ENCODE results near the gene TMEM130.
A peak's percentile ranks its signal among the peaks of the same experiment; 100 is the strongest.
"Not testable (repeated sequence)": the region's sequence is repeated elsewhere in the genome, so short reads cannot be mapped to it uniquely, and the experiment has no call there.

The TMEM130 gene

GRCh38 chr7:98877692-98878364 lies 8.0 kb upstream of the TMEM130 start:
- peak; percentile 54 for DNase-seq

GRCh38 chr7:98877146-98877545 lies 7.3 kb upstream of the TMEM130 start:
- DNase-seq = no peak

GRCh38 chr7:98875501-98875900 lies 5.7 kb upstream of the TMEM130 start:
- no peak for DNase-seq

GRCh38 chr7:98874942-98875341 lies 5.1 kb upstream of the TMEM130 start:
- DNase-seq = no peak

- DNase-seq = not testable (repeated sequence)
Measured at GRCh38 chr7:98873610-98874009, 3.8 kb upstream of the TMEM130 start.

GRCh38 chr7:98872328-98872924 lies 2.6 kb upstream of the TMEM130 start:
- no peak for DNase-seq

- DNase-seq = no peak
Measured at GRCh38 chr7:98870807-98871491, 1.1 kb upstream of the TMEM130 start.

GRCh38 chr7:98870121-98870651 lies 372 bp upstream of the TMEM130 start:
- peak; percentile 50 for DNase-seq

- DNase-seq = no peak
Measured at GRCh38 chr7:98869027-98869596, 702 bp downstream of the TMEM130 start.

GRCh38 chr7:98868450-98868849 lies 1.4 kb downstream of the TMEM130 start:
- DNase-seq = no peak

GRCh38 chr7:98866765-98867164 lies 3.0 kb downstream of the TMEM130 start:
- peak; percentile 32 for DNase-seq

- DNase-seq = no peak
Measured at GRCh38 chr7:98866351-98866750, 3.5 kb downstream of the TMEM130 start.

GRCh38 chr7:98864731-98865453 lies 4.9 kb downstream of the TMEM130 start:
- DNase-seq = no peak

GRCh38 chr7:98863601-98864000 lies 6.2 kb downstream of the TMEM130 start:
- no peak for DNase-seq

GRCh38 chr7:98862716-98863420 lies 6.9 kb downstream of the TMEM130 start:
- no peak for DNase-seq

GRCh38 chr7:98862203-98862602 lies 7.6 kb downstream of the TMEM130 start:
- no peak for DNase-seq

GRCh38 chr7:98860071-98860470 lies 9.7 kb downstream of the TMEM130 start:
- DNase-seq = no peak

GRCh38 chr7:98855610-98856422 lies 14.0 kb downstream of the TMEM130 start:
- DNase-seq = no peak

GRCh38 chr7:98852826-98853225 lies 17.0 kb downstream of the TMEM130 start:
- DNase-seq = no peak

GRCh38 chr7:98848918-98849317 lies 20.9 kb downstream of the TMEM130 start:
- DNase-seq = no peak

GRCh38 chr7:98842552-98842951 lies 27.3 kb downstream of the TMEM130 start:
- DNase-seq = not testable (repeated sequence)
